Neural cell (in vitro differentiated cells): Measurements from ENCODE around the gene MAGI1. TPM values are rescaled to one million over a fixed set of nuclear protein-coding genes. Genes with fewer than 3 reads are reported as not detected.

Source experiments
- H2AFZ ChIP-seq: fragments of 200-600, 300-800 bp; sonication (generic), shearing (Covaris generic); 2 replicates; pipeline ENCODE4 v1.6.0; 2014; ENCODE audit warnings: low read depth, mild to moderate bottlenecking, antibody characterized with exemption, low read length, moderate library complexity
- H3F3A ChIP-seq: fragments of 200-600 bp; shearing (Covaris generic); 2 replicates; pipeline ENCODE4 v1.6.1; 2016; ENCODE audit warnings: mild to moderate bottlenecking, moderate library complexity, mixed read lengths, antibody characterized with exemption, low read length; ENCODE audit not compliant: insufficient read depth, poor library complexity, severe bottlenecking
- H3K27ac ChIP-seq: fragments of 200-600, 300-800 bp; sonication (generic), shearing (Covaris generic); 2 replicates; pipeline ENCODE4 v1.5.1; 2014; ENCODE audit warnings: mild to moderate bottlenecking, low read length, moderate library complexity
- H3K27me3 ChIP-seq: fragments of 300-800, 200-600 bp; sonication (generic), shearing (Covaris generic); 2 replicates; pipeline ENCODE4 v1.6.0; 2014; ENCODE audit warnings: mild to moderate bottlenecking, low read depth, low read length, moderate library complexity; ENCODE audit not compliant: insufficient read depth
- H3K36me3 ChIP-seq: fragments of 300-800, 200-600 bp; sonication (generic), shearing (Covaris generic); 2 replicates; pipeline ENCODE4 v1.5.1; 2014; ENCODE audit warnings: mild to moderate bottlenecking, antibody characterized with exemption, low read length, moderate library complexity; ENCODE audit not compliant: insufficient read depth
- H3K4me2 ChIP-seq: fragments of 300-800, 200-600 bp; sonication (generic), shearing (Covaris generic); 2 replicates; pipeline ENCODE4 v1.6.0; 2014; ENCODE audit warnings: mild to moderate bottlenecking, low read length
- H3K4me3 ChIP-seq: fragments of 300-800, 200-600 bp; sonication (generic), shearing (Covaris generic); 2 replicates; pipeline ENCODE4 v1.5.1; 2014; ENCODE audit warnings: mild to moderate bottlenecking, low read length, moderate library complexity
- H3K79me2 ChIP-seq: fragments of 200-600 bp; shearing (Covaris generic); replicated peaks from 2 replicates; pipeline ENCODE4 v1.6.0; 2014; ENCODE audit warnings: mild to moderate bottlenecking, low read length, moderate library complexity; ENCODE audit not compliant: insufficient read depth
- H3K9ac ChIP-seq: fragments of 300-800, 200-600 bp; sonication (generic), shearing (Covaris generic); 2 replicates; pipeline ENCODE4 v1.6.1; 2016; ENCODE audit warnings: mild to moderate bottlenecking, low read length, mixed read lengths
- H3K9me2 ChIP-seq: fragments of 200-600 bp; shearing (Covaris generic); 2 replicates; pipeline ENCODE4 v1.6.1; 2016; ENCODE audit warnings: mild to moderate bottlenecking, low read length, mixed read lengths; ENCODE audit not compliant: insufficient read depth
- H3K9me3 ChIP-seq: fragments of 200-600, 300-800 bp; sonication (generic), shearing (Covaris generic); 2 replicates; pipeline ENCODE4 v1.6.1; 2016; ENCODE audit warnings: mild to moderate bottlenecking, mixed run types, low read length, moderate library complexity, mixed read lengths
- H4K20me1 ChIP-seq: fragments of 200-600 bp; shearing (Covaris generic); 2 replicates; pipeline ENCODE4 v1.6.1; 2016; ENCODE audit warnings: mild to moderate bottlenecking, mixed run types; ENCODE audit not compliant: insufficient read depth
- CTCF ChIP-seq: fragments of 450-650 bp; IDR thresholded peaks from 2 replicates; pipeline ENCODE4 v1.5.1; 2014; ENCODE audit warnings: antibody characterized with exemption, mild to moderate bottlenecking, moderate library complexity; ENCODE audit not compliant: poor library complexity, severe bottlenecking
- EP300 ChIP-seq: fragments of 450-650 bp; conservative IDR thresholded peaks from 2 replicates; pipeline ENCODE4 v1.6.1; 2014; ENCODE audit warnings: antibody characterized with exemption, mild to moderate bottlenecking, moderate library complexity; ENCODE audit not compliant: poor library complexity, severe bottlenecking
- EZH2 ChIP-seq: fragments of 200-600, 300-800 bp; shearing (Covaris generic), sonication (generic); IDR thresholded peaks from 2 replicates; pipeline ENCODE4 v1.6.1; 2014; ENCODE audit warnings: antibody characterized with exemption, low read length, borderline replicate concordance, mild to moderate bottlenecking; ENCODE audit not compliant: insufficient read depth, poor library complexity, severe bottlenecking
- MXI1 ChIP-seq: fragments of 450-650 bp; conservative IDR thresholded peaks from 2 replicates; pipeline ENCODE4 v1.6.1; 2014; ENCODE audit warnings: antibody characterized with exemption, mild to moderate bottlenecking; ENCODE audit not compliant: poor library complexity, severe bottlenecking
- POLR2AphosphoS5 ChIP-seq: IDR thresholded peaks from 2 replicates; pipeline ENCODE4 v1.6.1; 2012
- RAD21 ChIP-seq: fragments of 450-650 bp; conservative IDR thresholded peaks from 2 replicates; pipeline ENCODE4 v1.6.1; 2014; ENCODE audit warnings: antibody characterized with exemption, mild to moderate bottlenecking, moderate library complexity
- REST ChIP-seq: IDR thresholded peaks from 2 replicates; pipeline ENCODE4 v1.6.1; 2012; ENCODE audit warnings: borderline replicate concordance
- SMC3 ChIP-seq: fragments of 450-650 bp; conservative IDR thresholded peaks from 2 replicates; pipeline ENCODE4 v1.6.1; 2014; ENCODE audit warnings: antibody characterized with exemption, mild to moderate bottlenecking, moderate library complexity; ENCODE audit not compliant: poor library complexity
- TAF1 ChIP-seq: IDR thresholded peaks from 2 replicates; pipeline ENCODE4 v1.6.1; 2012; ENCODE audit warnings: low read depth
- polyA plus RNA-seq: library from polyadenylated mRNA; depleted of rRNA; stranded (reverse); fragments of >200 nt; gene quantifications from 2 replicates; pipeline ENCODE4 v1.2.3, GENCODE V29; 2014

The MAGI1 gene
- polyA plus RNA-seq, 1 donor from 2014 or later: 44.7 TPM

- Histone ChIP-seq H3K9me3 (no peaks in the 10 kb centered on the region), H3K9ac (no peak overlapping the region), H3K36me3 (no peaks in the 10 kb centered on the region), H3K27ac (no peak overlapping the region), H3K4me2 (no peak overlapping the region), H3F3A (no peaks in the 10 kb centered on the region), H2AFZ (no peak overlapping the region), H3K79me2 (no peaks in the 10 kb centered on the region), H4K20me1 (no peaks in the 10 kb centered on the region), H3K27me3 (no peaks in the 10 kb centered on the region), H3K4me3 (no peak overlapping the region), H3K9me2 (no peaks in the 10 kb centered on the region)
- TF ChIP-seq SMC3 (no peak), MXI1 (no peak), TAF1 (no peak), POLR2AphosphoS5 (no peak), CTCF (no peak), EP300 (no peak), EZH2 (no peak), REST (no peak), RAD21 (no peak)
These were observed 190.7 kb downstream of the MAGI1 start for GRCh38 chr3:65848024-65848423.

GRCh38 chr3:65846936-65847335 is 191.8 kb downstream of the MAGI1 start:
- H3K4me3 ChIP-seq: no peak overlapping the region
- no peaks in the 10 kb centered on the region for H3K9me2 ChIP-seq
- no peaks in the 10 kb centered on the region for H3K27me3 ChIP-seq
- H3F3A ChIP-seq: no peaks in the 10 kb centered on the region
- no peaks in the 10 kb centered on the region for H3K9me3 ChIP-seq
- H3K79me2 ChIP-seq: no peaks in the 10 kb centered on the region
- H3K27ac ChIP-seq: no peak overlapping the region
- no peaks in the 10 kb centered on the region for H4K20me1 ChIP-seq
- H3K9ac ChIP-seq: no peak overlapping the region
- H2AFZ ChIP-seq: no peak overlapping the region
- H3K36me3 ChIP-seq: no peaks in the 10 kb centered on the region
- TF ChIP-seq SMC3: no peak
- TF ChIP-seq TAF1: no peak
- TF ChIP-seq CTCF: no peak
- TF ChIP-seq REST: no peak
- no peak for TF ChIP-seq EZH2
- no peak for TF ChIP-seq RAD21
- no peak for TF ChIP-seq EP300
- TF ChIP-seq MXI1: no peak
- no peak overlapping the region for H3K4me2 ChIP-seq
